Spinal cord (tissue), 10 donors: ENCODE data around the gene FRMD1. TPM values are rescaled to one million over a fixed set of nuclear protein-coding genes. Genes with fewer than 3 reads are reported as not detected.

ENCODE experiments used
- DNase-seq, 6 donors: peaks; one replicate each; pipeline versions ENCODE4 v3.0.0 to v3.0.0-alpha.2; 2013 to 2015; ENCODE audit warnings: low spot score in 6 of 6, low read depth in 4 of 6
- H3K27ac ChIP-seq: one replicate; pipeline ENCODE4 v1.5.1; 2013; ENCODE audit warnings: low read depth, low read length, control low read depth
- H3K27me3 ChIP-seq: one replicate; pipeline ENCODE4 v1.6.1; 2013; ENCODE audit warnings: low read length; ENCODE audit not compliant: control insufficient read depth, insufficient read depth
- H3K36me3 ChIP-seq: one replicate; pipeline ENCODE4 v1.6.1; 2013; ENCODE audit warnings: low read length; ENCODE audit not compliant: control insufficient read depth, insufficient read depth
- H3K4me1 ChIP-seq: one replicate; pipeline ENCODE4 v1.6.1; 2013; ENCODE audit warnings: low read length; ENCODE audit not compliant: control insufficient read depth, insufficient read depth
- H3K4me3 ChIP-seq: one replicate; pipeline ENCODE4 v1.5.1; 2013; ENCODE audit warnings: low read depth, low read length, control low read depth
- H3K9me3 ChIP-seq: one replicate; pipeline ENCODE4 v1.6.1; 2013; ENCODE audit warnings: low read length; ENCODE audit not compliant: control insufficient read depth, insufficient read depth
- WGBS: methylation state at CpG from one replicate; pipeline ENCODE4 v1.1.5; 2013; ENCODE audit warnings: missing lambda C conversion rate; ENCODE audit not compliant: insufficient coverage; 5-methylcytosine and 5-hydroxymethylcytosine counted together
- polyA plus RNA-seq, 2 donors: library from polyadenylated mRNA; unstranded; fragments of 120-200 nt; gene quantifications; one replicate each; pipeline ENCODE4 v1.2.1, GENCODE V29; 2013; ENCODE audit not compliant: insufficient read length in 2 of 2
- total RNA-seq, 2 donors: library from RNA; depleted of rRNA in 1 of 2; stranded (reverse); fragments of 120-200 nt in 1 of 2; fragments of >200 nt in 1 of 2; gene quantifications; one replicate each; pipeline versions ENCODE4 v1.2.3 to v1.2.4, GENCODE V29; 2013 to 2014
- donor health status: healthy.

FRMD1 gene
- total and polyA plus RNA-seq, 4 donors: 0.19 to 0.66 (median 0.48) TPM

DNA sequence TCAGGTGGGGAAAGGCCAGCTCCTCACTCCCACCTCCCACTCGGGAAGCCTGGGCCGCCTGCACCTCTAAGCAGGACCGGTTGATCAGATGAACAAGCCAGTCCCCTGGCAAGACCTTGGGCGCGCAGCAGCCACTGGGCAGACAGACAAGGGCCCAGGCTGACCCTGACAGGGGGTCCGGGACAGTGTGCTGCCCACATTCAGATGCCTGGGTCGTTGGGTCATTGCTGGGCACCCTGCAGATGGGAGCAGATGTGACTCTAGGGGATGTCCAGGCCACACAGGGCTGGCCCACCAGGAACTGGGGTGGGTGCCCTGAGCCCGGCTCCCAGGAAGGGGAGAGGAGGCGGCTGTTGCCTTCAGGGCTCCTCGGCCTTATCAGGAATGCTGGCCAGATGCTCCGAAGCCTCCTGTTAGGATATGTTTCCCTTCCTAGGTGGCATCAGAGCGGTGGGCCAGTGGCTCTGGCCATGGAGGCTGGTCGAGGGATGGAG, 17.3 kb upstream of the FRMD1 start:
- DNase-seq: no peak
- H3K9me3 ChIP-seq: no peaks in the 10 kb centered on the region
- no peak overlapping the region for H3K4me3 ChIP-seq
- no peaks in the 10 kb centered on the region for H3K36me3 ChIP-seq
- no peak overlapping the region for H3K27ac ChIP-seq
- WGBS: 87% methylated on average over 11 of the region's 13 CpGs
- H3K27me3 ChIP-seq: peaks cover 16% of the 10 kb centered on the region
- peaks cover 14% of the 10 kb centered on the region for H3K4me1 ChIP-seq

DNA sequence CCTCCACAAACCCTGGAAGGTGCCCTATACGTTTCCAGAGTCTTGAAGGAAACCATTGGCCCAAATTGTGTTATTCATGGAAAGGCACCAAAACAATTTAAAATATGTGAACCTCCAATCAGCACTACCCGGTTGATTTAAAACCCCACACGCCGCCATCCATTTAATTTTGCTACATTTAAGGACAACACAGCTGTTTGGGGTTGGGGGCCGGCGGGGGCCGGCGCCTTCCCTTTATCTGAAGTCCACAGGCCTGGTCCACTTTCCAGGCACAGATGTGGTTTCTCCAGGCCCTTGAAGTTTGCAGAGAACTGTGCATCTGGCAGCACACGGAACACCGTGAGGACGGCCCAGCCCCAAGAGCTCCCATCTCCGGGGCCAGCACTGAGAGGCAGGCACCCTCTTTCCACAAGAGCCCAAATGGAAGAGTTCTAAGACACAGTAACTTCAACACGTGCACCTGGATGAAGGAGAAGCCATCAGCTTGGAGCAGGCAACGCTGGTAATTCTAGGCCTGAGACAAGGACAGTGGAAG, 16.8 kb upstream of the FRMD1 start:
- Histone ChIP-seq H3K27me3 (peaks cover 11% of the 10 kb centered on the region), H3K4me1 (peaks cover 13% of the 10 kb centered on the region), H3K27ac (no peak overlapping the region), H3K9me3 (no peaks in the 10 kb centered on the region), H3K4me3 (no peak overlapping the region), H3K36me3 (no peaks in the 10 kb centered on the region)
- 91% methylated on average over 11 of the region's 14 CpGs for WGBS
- DNase-seq: no peak

DNA sequence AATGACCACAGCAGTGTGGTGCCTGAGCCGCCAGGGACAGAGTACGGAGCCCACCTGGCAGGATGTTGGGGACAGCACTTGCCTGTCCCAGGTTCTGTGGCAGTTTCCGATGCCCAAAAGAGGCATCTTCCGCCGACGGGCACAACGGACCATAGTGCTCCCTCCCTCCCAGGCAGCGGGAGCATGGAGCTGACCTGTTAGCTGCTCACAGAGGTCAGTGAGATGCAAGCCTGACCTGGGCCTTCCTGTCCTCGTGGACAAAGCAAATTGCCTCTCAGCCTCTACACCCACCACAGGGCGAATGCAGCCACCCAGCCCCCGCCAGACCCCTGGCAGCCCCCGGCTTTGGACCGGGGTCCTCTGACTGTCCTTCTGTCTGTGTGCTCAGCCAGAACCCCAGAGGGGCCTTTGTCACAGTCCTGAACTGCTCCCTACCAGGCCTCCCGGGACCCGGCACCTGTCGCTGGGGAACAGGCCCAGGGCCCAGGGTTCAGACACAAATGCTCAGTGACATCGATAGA, 16.2 kb upstream of the FRMD1 start:
- WGBS: 83% methylated on average over 15 of the region's 17 CpGs
- Histone ChIP-seq H3K36me3 (no peaks in the 10 kb centered on the region), H3K27me3 (peaks cover 6% of the 10 kb centered on the region), H3K4me3 (no peak overlapping the region), H3K9me3 (no peaks in the 10 kb centered on the region), H3K4me1 (peaks cover 15% of the 10 kb centered on the region), H3K27ac (no peak overlapping the region)
- no peak for DNase-seq

DNA sequence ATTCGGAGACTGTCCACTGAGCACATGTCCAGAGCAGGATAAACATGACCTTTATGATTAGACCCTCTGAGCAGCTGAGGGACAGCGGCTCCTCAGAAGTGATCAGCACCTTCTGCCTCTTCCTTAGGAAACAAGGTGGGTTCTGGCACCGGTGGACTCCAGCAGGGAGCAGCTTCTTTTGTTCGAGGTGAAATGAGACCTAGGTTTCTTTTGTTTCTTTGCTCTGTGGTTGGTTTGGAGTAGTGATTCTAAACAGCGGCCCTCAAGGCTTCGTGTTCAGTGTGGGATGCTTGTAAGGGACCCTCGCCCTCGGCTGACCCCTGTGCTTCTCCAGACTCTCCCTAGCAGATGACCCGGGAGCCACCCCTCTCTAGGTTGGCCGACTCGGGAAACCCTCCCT, 14.6 kb upstream of the FRMD1 start:
- WGBS: 84% methylated on average over 5 of the region's 11 CpGs
- Histone ChIP-seq H3K9me3 (no peaks in the 10 kb centered on the region), H3K4me3 (no peak overlapping the region), H3K36me3 (no peaks in the 10 kb centered on the region), H3K27ac (peak overlapping the region; percentile 25), H3K4me1 (peaks cover 27% of the 10 kb centered on the region), H3K27me3 (no peaks in the 10 kb centered on the region)
- DNase-seq: no peak

DNA sequence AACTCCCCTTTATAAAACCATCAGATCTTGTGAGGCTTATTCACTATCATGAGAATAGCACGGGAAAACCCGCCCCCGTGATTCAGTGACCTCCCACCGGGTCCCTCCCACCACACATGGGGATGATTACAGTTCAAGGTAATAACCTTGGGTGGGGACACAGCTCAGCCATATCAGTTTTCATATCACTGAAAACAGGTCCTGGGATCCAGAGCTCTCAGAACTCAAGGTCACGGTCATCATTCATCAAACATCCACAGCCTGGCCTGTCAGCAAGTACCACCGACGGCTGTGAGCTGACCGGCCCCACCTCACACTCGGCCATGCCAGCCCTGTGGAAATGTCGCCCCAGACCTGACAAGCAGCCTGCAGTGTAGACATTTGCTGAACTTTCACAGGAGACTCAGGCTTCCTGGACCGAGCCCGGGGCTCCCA, 14.1 kb upstream of the FRMD1 start:
- Histone ChIP-seq H3K4me3 (no peak overlapping the region), H3K27me3 (no peaks in the 10 kb centered on the region), H3K4me1 (peaks cover 33% of the 10 kb centered on the region), H3K9me3 (no peaks in the 10 kb centered on the region), H3K36me3 (no peaks in the 10 kb centered on the region), H3K27ac (peak overlapping the region; percentile 25)
- DNase-seq: no peak
- WGBS: 86% methylated on average over 8 of the region's 12 CpGs

DNA sequence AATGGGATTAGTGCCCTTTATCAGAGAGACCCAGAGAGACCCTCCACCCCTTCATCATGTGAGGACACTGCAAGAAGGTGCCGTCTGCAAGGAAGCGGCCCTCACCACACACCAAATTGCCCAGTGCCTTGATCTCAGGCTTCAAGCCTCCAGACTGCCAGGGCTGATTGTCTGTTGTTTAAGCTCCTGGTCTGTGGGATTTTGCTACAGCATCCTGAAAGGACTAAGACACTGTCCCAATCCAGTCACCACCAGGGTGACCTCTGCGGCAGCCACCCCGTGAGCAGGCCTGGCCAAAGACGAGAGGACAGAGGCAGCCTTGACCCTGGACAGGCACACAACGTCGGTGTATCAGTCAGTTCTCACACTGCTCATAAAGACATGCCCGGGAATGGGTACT, 13.5 kb upstream of the FRMD1 start:
- H3K27me3 ChIP-seq: no peaks in the 10 kb centered on the region
- WGBS: 83% methylated on average over 6 of the region's 8 CpGs

DNA sequence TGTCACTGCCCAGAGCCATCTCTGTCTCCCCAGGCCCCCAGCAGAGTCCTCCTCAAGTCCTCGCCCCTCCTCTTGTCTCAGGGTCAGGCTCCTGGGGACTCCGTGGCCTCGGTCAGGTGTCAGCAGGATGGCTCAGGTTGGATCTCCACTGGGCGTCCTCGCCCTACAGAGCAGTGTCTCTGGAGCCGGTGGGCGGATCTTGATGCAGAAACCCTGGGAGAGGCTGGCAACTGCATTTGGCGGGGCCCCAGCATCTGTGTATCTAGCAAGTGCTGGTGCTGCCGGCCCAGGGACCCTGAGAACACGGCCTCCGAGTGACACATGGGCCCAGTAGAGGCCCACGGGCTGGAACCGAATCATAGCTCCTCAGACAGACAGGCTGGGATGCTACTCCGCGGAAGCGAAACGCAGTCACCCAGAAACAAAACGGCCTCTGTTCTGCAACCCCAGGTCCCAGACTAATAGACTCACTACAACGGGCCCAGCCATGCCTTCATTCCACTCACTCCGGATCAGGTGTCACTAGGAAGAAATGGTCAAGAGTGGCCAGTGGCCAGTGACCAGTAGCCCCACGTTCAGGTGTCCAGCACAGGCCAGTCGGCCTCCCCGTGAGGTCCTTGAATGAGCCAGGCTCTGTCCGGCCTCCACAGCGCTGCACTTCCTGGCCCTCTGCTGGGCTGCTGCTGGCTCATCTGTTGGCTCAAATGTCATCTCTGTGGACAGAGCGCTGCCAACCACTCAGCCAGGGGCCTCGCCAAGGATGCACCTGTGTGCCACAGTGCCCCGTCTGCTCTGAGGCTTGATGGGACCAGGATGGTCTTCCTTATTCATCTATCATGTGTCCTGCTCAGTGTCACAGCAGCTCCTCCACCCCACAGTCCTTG, 12.6 kb upstream of the FRMD1 start:
- Histone ChIP-seq H3K27me3 (no peaks in the 10 kb centered on the region), H3K4me3 (no peak overlapping the region), H3K27ac (no peak overlapping the region), H3K36me3 (no peaks in the 10 kb centered on the region), H3K9me3 (no peaks in the 10 kb centered on the region), H3K4me1 (peaks cover 35% of the 10 kb centered on the region)
- WGBS: 90% methylated on average over 28 of the region's 28 CpGs
- no peak for DNase-seq

More for the DNA sequence above, 13.5 kb upstream of the FRMD1 start:
- Histone ChIP-seq H3K9me3 (no peaks in the 10 kb centered on the region), H3K4me3 (no peak overlapping the region), H3K4me1 (peaks cover 37% of the 10 kb centered on the region), H3K36me3 (no peaks in the 10 kb centered on the region), H3K27ac (no peak overlapping the region)
- DNase-seq: no peak

DNA sequence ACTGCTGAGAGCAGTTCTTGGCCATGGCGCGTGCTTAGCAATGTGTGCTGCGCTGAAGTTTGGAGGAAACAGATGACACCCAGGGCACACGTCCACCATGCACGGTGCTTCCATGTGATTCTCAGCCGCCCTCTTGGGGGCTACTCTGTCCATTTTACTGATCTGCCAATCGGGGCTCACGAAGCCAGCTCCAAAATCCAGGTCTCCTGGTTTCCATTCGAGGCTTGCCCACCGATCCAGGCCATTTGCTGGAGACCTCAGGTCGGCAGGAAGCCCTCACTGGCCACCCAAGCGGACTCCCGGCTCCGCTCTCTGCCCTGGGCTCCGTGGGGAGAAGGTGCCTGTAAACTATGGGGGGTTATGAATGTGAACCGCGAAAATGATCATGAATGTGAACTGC, 11.7 kb upstream of the FRMD1 start:
- Histone ChIP-seq H3K27ac (no peak overlapping the region), H3K4me1 (peaks cover 35% of the 10 kb centered on the region), H3K4me3 (no peak overlapping the region), H3K27me3 (no peaks in the 10 kb centered on the region), H3K36me3 (no peaks in the 10 kb centered on the region), H3K9me3 (no peaks in the 10 kb centered on the region)
- DNase-seq: no peak
- 92% methylated on average over 11 of the region's 17 CpGs for WGBS

DNA sequence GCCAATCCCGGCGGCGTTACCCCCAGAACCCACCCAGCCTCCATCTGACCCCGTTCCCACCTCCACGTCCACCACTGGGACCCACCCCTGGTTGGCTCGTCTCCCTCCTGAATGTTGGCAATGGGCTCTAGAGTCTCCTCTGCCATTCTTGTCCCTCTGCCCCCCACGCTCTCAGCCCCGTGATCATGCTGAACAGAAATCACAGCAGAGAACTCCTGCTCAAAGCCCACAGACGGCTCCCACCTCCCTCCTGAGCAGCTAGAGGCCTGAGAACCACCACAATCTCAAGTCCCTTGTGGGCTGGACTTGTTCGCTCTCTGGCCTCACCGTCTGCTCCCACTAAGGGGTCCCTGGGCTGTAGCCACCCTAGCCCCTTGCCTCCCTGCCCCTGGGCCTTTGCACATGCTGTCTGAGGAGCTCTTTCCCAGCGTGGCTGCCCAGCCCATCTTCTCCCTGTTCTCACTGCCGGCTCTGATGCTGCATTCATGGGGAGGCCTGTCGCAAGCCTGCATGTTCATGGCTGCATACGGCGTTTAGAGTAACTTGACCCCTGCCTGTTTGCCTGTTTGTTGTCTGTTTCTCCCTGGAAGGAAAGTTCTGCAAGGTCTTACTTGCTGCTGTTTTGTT, 11.2 kb upstream of the FRMD1 start:
- H3K27ac ChIP-seq: no peak overlapping the region
- H3K36me3 ChIP-seq: no peaks in the 10 kb centered on the region
- no peak for DNase-seq
- no peaks in the 10 kb centered on the region for H3K9me3 ChIP-seq
- no peak overlapping the region for H3K4me3 ChIP-seq
- WGBS: 82% methylated on average over 16 of the region's 16 CpGs
- no peaks in the 10 kb centered on the region for H3K27me3 ChIP-seq
- peaks cover 35% of the 10 kb centered on the region for H3K4me1 ChIP-seq
